A673 (cell line): Measurements from ENCODE around the gene TRAM2. TPM values are rescaled to one million over a fixed set of nuclear protein-coding genes. Genes with fewer than 3 reads are reported as not detected.

Source experiments
- BruUV-seq: library from RNA; stranded (reverse); fragments of 400-500 nt; replicated peaks from 2 replicates; lab custom pipeline; 2021; lab: Mats Ljungman, UMichigan
- CTCF ChIA-PET: fragments of 300-600 bp; sonication (Branson Sonifier 250); formaldehyde crosslinking; loops from one replicate; lab custom pipeline; 2022; ENCODE audit warnings: antibody characterized with exemption; lab: Charles Lee
- POLR2A ChIA-PET: fragments of 300-600 bp; sonication (Branson Sonifier 250); formaldehyde crosslinking; loops from one replicate; lab custom pipeline; 2022; ENCODE audit warnings: antibody characterized with exemption; ENCODE audit not compliant: low non-redundant PET; lab: Charles Lee
- DNase-seq: peaks from one replicate; pipeline ENCODE4 v3.0.0-alpha.2; 2015; ENCODE audit warnings: low spot score
- H3K27ac ChIP-seq: fragments of 200-600 bp; sonication (generic); 2 replicates; pipeline ENCODE4 v1.5.1; 2016; ENCODE audit warnings: mixed run types, low read depth, mild to moderate bottlenecking, mixed read lengths, antibody characterized with exemption, low read length; ENCODE audit not compliant: poor library complexity, severe bottlenecking
- H3K27me3 ChIP-seq: fragments of 200-600 bp; sonication (generic); replicated peaks from 2 replicates; pipeline ENCODE4 v1.6.1; 2017; ENCODE audit warnings: mixed run types, low read depth, mild to moderate bottlenecking, mixed read lengths, antibody characterized with exemption, low read length; ENCODE audit not compliant: insufficient read depth, poor library complexity
- H3K36me3 ChIP-seq: fragments of 200-600 bp; sonication (generic); 2 replicates; pipeline ENCODE4 v1.6.1; 2016; ENCODE audit warnings: mixed run types, mild to moderate bottlenecking, mixed read lengths, antibody characterized with exemption, low read length; ENCODE audit not compliant: insufficient read depth, poor library complexity, severe bottlenecking
- H3K4me1 ChIP-seq: fragments of 200-600 bp; sonication (generic); 2 replicates; pipeline ENCODE4 v1.6.1; 2017; ENCODE audit warnings: mixed run types, mild to moderate bottlenecking, mixed read lengths, antibody characterized with exemption, low read length; ENCODE audit not compliant: insufficient read depth, poor library complexity, severe bottlenecking
- H3K4me3 ChIP-seq: fragments of 200-600 bp; sonication (generic); 2 replicates; pipeline ENCODE4 v1.5.1; 2016; ENCODE audit warnings: low read depth, mixed run types, mild to moderate bottlenecking, mixed read lengths, low read length; ENCODE audit not compliant: poor library complexity, severe bottlenecking
- H3K9me3 ChIP-seq: fragments of 200-600 bp; sonication (generic); 2 replicates; pipeline ENCODE4 v1.6.1; 2016; ENCODE audit warnings: mixed run types, low read depth, mild to moderate bottlenecking, mixed read lengths, antibody characterized with exemption, low read length; ENCODE audit not compliant: poor library complexity, severe bottlenecking
- EZH2 ChIP-seq: fragments of 200-600 bp; sonication (generic); IDR thresholded peaks from 2 replicates; pipeline ENCODE4 v1.6.1; 2017; ENCODE audit warnings: borderline replicate concordance, low read depth, mild to moderate bottlenecking, mixed read lengths, antibody characterized with exemption, low read length; ENCODE audit not compliant: poor library complexity, severe bottlenecking
- intact Hi-C: fragments of 100-400 bp; cut with micrococcal nuclease; formaldehyde crosslinking; loops from one replicate; pipeline ENCODE4 v1.10.0; 2022; ENCODE audit not compliant: unreplicated experiment
- total RNA-seq: library from RNA; stranded (reverse); gene quantifications from 2 replicates; pipeline ENCODE4 v1.2.3, GENCODE V29; 2021
- TF ChIP-seq, protein P1 (sequence below): fragments of 300-800, 200-600 bp; sonication (generic); conservative IDR thresholded peaks from 2 replicates; pipeline ENCODE4 v1.5.1; 2017; ENCODE audit warnings: low read depth, mild to moderate bottlenecking, antibody characterized with exemption, low read length, moderate library complexity, mixed read lengths

TRAM2 gene
- total RNA-seq, 1 experiment from 2014 or later = 21.9 TPM

DNA sequence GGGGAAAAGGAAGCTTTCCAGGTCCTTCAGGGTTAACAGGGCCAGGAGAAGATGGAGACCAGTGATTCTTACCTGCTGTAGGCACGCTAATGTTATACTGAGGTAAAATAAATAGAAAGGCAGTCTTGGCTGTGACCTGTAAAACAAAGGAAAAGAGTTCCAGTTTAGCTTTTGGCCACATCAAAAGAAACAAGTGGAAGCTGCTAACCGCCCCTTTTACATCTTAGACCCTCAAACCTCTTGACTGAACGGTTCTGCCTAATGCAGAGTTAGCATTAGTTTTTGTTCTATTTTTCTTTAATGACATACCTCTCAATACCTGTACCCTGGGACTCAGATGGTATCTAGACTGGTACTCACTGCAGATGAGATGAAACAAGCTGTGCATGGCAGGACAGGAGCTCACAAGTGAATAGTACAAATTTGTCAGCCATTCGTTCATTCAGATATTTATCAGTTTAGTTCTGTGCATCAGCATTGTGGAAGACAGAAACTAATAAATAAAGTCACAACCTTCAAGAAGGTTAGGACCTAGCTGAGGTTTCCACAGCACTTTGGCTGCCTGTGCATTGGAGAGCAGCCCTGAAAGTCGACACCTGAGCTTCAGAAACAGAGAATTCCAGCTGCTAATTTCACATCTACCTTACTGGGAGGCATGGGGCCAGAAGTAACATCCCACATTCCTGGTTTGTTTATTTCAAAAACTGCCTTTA is 41.0 kb downstream of the TRAM2 start:
- ChIA-PET CTCF (no interaction called here), POLR2A (no interaction called here)
- no peaks in the 10 kb centered on the region for H3K9me3 ChIP-seq
- no peak for DNase-seq
- no TSS peak for BruUV-seq
- H3K27me3 ChIP-seq = no peaks in the 10 kb centered on the region
- intact Hi-C loops = no loop called here
- no peak overlapping the region for H3K27ac ChIP-seq
- no peak for TF ChIP-seq EZH2
- TF ChIP-seq, protein P1, sequence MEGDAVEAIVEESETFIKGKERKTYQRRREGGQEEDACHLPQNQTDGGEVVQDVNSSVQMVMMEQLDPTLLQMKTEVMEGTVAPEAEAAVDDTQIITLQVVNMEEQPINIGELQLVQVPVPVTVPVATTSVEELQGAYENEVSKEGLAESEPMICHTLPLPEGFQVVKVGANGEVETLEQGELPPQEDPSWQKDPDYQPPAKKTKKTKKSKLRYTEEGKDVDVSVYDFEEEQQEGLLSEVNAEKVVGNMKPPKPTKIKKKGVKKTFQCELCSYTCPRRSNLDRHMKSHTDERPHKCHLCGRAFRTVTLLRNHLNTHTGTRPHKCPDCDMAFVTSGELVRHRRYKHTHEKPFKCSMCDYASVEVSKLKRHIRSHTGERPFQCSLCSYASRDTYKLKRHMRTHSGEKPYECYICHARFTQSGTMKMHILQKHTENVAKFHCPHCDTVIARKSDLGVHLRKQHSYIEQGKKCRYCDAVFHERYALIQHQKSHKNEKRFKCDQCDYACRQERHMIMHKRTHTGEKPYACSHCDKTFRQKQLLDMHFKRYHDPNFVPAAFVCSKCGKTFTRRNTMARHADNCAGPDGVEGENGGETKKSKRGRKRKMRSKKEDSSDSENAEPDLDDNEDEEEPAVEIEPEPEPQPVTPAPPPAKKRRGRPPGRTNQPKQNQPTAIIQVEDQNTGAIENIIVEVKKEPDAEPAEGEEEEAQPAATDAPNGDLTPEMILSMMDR = no peak
- H3K36me3 ChIP-seq = no peaks in the 10 kb centered on the region
- peaks cover 37% of the 10 kb centered on the region for H3K4me1 ChIP-seq
- no peak overlapping the region for H3K4me3 ChIP-seq

DNA sequence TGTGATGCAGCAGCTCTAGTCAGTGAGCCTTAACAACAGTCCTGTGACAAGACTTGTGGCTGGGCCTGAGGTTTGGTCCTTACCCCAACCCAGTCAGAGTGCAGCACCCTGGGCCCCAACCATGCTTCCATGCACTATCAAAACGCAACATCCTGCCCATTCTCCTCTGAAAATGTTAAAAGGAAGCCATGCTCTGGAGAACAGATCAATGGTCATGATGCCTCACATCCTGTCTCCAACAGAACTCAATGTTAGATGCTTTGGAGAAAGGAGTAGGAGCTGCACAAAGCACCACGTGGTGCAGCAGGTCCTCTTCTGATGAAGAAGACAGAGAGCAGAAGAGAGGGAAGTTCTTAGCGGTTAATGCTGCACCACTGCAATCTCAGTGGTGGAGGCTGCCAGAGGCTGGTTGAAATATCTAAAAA is 41.9 kb downstream of the TRAM2 start:
- Histone ChIP-seq H3K27me3 (no peaks in the 10 kb centered on the region), H3K4me1 (peaks cover 28% of the 10 kb centered on the region), H3K9me3 (no peaks in the 10 kb centered on the region), H3K4me3 (no peak overlapping the region), H3K27ac (no peak overlapping the region), H3K36me3 (no peaks in the 10 kb centered on the region)
- ChIA-PET CTCF (no interaction called here), POLR2A (no interaction called here)
- intact Hi-C loops = no loop called here
- BruUV-seq = no TSS peak
- TF ChIP-seq, protein P1 = no peak
- no peak for TF ChIP-seq EZH2
- no peak for DNase-seq

DNA sequence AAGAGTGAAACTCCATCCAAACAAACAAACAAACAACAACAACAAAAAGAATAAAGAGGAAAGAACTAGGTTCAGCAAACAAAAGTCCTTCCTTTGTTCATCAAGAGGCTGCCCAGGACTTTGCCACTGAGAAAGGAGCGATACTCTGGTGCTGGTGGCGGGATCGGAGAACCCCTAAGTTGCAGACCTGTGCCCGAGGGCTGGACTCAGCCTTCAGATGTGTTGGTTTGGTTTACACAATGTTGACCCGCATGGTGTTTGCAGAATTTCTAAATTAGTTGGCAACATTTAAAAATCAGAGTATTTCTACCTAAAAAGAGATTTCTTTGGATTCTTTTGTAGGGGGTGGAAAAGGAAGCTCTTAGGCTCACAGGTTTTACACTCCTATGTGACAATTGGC is 42.5 kb downstream of the TRAM2 start:
- CTCF ChIA-PET = no interaction called here
- no peaks in the 10 kb centered on the region for H3K27me3 ChIP-seq
- intact Hi-C loops = no loop called here
- BruUV-seq = no TSS peak
- no peak for DNase-seq
- H3K27ac ChIP-seq = no peak overlapping the region
- no peak overlapping the region for H3K4me3 ChIP-seq
- H3K4me1 ChIP-seq = peaks cover 22% of the 10 kb centered on the region
- H3K36me3 ChIP-seq = no peaks in the 10 kb centered on the region
- no peaks in the 10 kb centered on the region for H3K9me3 ChIP-seq
- POLR2A ChIA-PET = no interaction called here
- no peak for TF ChIP-seq EZH2
- TF ChIP-seq, protein P1 = no peak
